WTC11 (cell line): ENCODE results near the gene SERPINB1. TPM values are rescaled to one million over a fixed set of nuclear protein-coding genes. Genes with fewer than 3 reads are reported as not detected.

Source experiments
- ATAC-seq: fragments of 200-7000 bp; cut with Tn5 transposase; 2 replicates; pipeline ENCODE4 v1.10.0; 2021; ENCODE audit warnings: mild to moderate bottlenecking, moderate library complexity
- CTCF ChIA-PET: fragments of 300-600 bp; sonication (Branson Sonifier 250); formaldehyde crosslinking; loops from one replicate; lab custom pipeline; 2021; ENCODE audit warnings: antibody characterized with exemption; lab: Charles Lee
- POLR2A ChIA-PET: fragments of 350-600 bp; sonication (Branson Sonifier 250); formaldehyde crosslinking; loops from one replicate; lab custom pipeline; 2021; ENCODE audit warnings: antibody characterized with exemption; lab: Charles Lee
- DNase-seq: peaks from one replicate; pipeline ENCODE4 v3.0.0; 2021; ENCODE audit warnings: low spot score
- H3K27ac Mint-ChIP-seq: 2 replicates; pipeline ENCODE4 v1.8.0; 2021; ENCODE audit warnings: mixed read lengths
- H3K27me3 Mint-ChIP-seq: 2 replicates; pipeline ENCODE4 v1.8.0; 2021; ENCODE audit warnings: low read depth, mild to moderate bottlenecking, moderate library complexity, mixed read lengths
- H3K36me3 Mint-ChIP-seq: 2 replicates; pipeline ENCODE4 v1.8.0; 2021; ENCODE audit warnings: mixed read lengths
- H3K4me1 Mint-ChIP-seq: 2 replicates; pipeline ENCODE4 v1.8.0; 2022; ENCODE audit warnings: mixed read lengths
- H3K4me3 Mint-ChIP-seq: 2 replicates; pipeline ENCODE4 v1.8.0; 2021; ENCODE audit warnings: mild to moderate bottlenecking, moderate library complexity, mixed read lengths
- H3K9me3 Mint-ChIP-seq: 2 replicates; pipeline ENCODE4 v1.8.0; 2021; ENCODE audit warnings: mixed read lengths
- CREM ChIP-seq: sonication (generic); formaldehyde crosslinking; IDR thresholded peaks from 2 replicates; pipeline ENCODE4 v1.8.1; 2022; ENCODE audit warnings: mild to moderate bottlenecking, missing genetic modification reagents, moderate library complexity
- E2F1 ChIP-seq: sonication (generic); formaldehyde crosslinking; IDR thresholded peaks from 2 replicates; pipeline ENCODE4 v1.8.0; 2022; ENCODE audit warnings: mild to moderate bottlenecking, missing genetic modification reagents
- ELF4 ChIP-seq: sonication (generic); formaldehyde crosslinking; IDR thresholded peaks from 2 replicates; pipeline ENCODE4 v1.8.1; 2022; ENCODE audit warnings: low read depth, mild to moderate bottlenecking, moderate library complexity, missing genetic modification reagents
- EMX1 ChIP-seq: fragments of 250-450 bp; sonication (Bioruptor Pico); IDR thresholded peaks from 2 replicates; pipeline ENCODE4 v1.8.0; 2021; ENCODE audit warnings: mild to moderate bottlenecking
- ERG ChIP-seq: fragments of 250-450 bp; sonication (Bioruptor Pico); IDR thresholded peaks from 2 replicates; pipeline ENCODE4 v1.8.0; 2021; ENCODE audit warnings: mild to moderate bottlenecking
- FOXJ3 ChIP-seq: sonication (generic); formaldehyde crosslinking; IDR thresholded peaks from 2 replicates; pipeline ENCODE4 v1.9.0; 2021; ENCODE audit warnings: missing genetic modification reagents, mild to moderate bottlenecking, borderline replicate concordance
- FOXP4 ChIP-seq: sonication (generic); formaldehyde crosslinking; IDR thresholded peaks from 2 replicates; pipeline ENCODE4 v1.8.0; 2022; ENCODE audit warnings: mild to moderate bottlenecking, missing genetic modification reagents
- GTF2I ChIP-seq: fragments of 250-450 bp; sonication (Bioruptor Pico); conservative IDR thresholded peaks from 2 replicates; pipeline ENCODE4 v1.4.0; 2021; ENCODE audit warnings: mild to moderate bottlenecking
- JUN ChIP-seq: sonication (generic); formaldehyde crosslinking; IDR thresholded peaks from 2 replicates; pipeline ENCODE4 v1.8.0; 2023; ENCODE audit warnings: mild to moderate bottlenecking, missing genetic modification reagents
- MAX ChIP-seq: sonication (generic); formaldehyde crosslinking; IDR thresholded peaks from 2 replicates; pipeline ENCODE4 v1.8.0; 2022; ENCODE audit warnings: mild to moderate bottlenecking, missing genetic modification reagents
- MYBL2 ChIP-seq: sonication (generic); formaldehyde crosslinking; IDR thresholded peaks from 2 replicates; pipeline ENCODE4 v1.8.1; 2023; ENCODE audit warnings: mild to moderate bottlenecking, moderate library complexity, missing genetic modification reagents
- NFATC4 ChIP-seq: fragments of 250-450 bp; sonication (Bioruptor Pico); IDR thresholded peaks from 2 replicates; pipeline ENCODE4 v1.9.0; 2021; ENCODE audit warnings: mild to moderate bottlenecking
- NFYB ChIP-seq: sonication (generic); formaldehyde crosslinking; conservative IDR thresholded peaks from 2 replicates; pipeline ENCODE4 v1.8.0; 2022; ENCODE audit warnings: low read depth, missing genetic modification reagents
- OVOL2 ChIP-seq: fragments of 250-450 bp; sonication (Bioruptor Pico); IDR thresholded peaks from 2 replicates; pipeline ENCODE4 v1.9.0; 2021; ENCODE audit warnings: mild to moderate bottlenecking, borderline replicate concordance
- RELA ChIP-seq: sonication (generic); formaldehyde crosslinking; IDR thresholded peaks from 2 replicates; pipeline ENCODE4 v1.8.1; 2022; ENCODE audit warnings: missing genetic modification reagents, mild to moderate bottlenecking, borderline replicate concordance
- SMAD4 ChIP-seq: sonication (generic); formaldehyde crosslinking; IDR thresholded peaks from 2 replicates; pipeline ENCODE4 v1.8.0; 2022; ENCODE audit warnings: mild to moderate bottlenecking, missing genetic modification reagents
- SOX15 ChIP-seq: fragments of 250-450 bp; sonication (Bioruptor Pico); IDR thresholded peaks from 2 replicates; pipeline ENCODE4 v1.9.0; 2021; ENCODE audit warnings: mild to moderate bottlenecking
- TEAD1 ChIP-seq: sonication (generic); formaldehyde crosslinking; IDR thresholded peaks from 2 replicates; pipeline ENCODE4 v1.8.0; 2022; ENCODE audit warnings: mild to moderate bottlenecking, missing genetic modification reagents
- TP53 ChIP-seq: sonication (generic); formaldehyde crosslinking; IDR thresholded peaks from 2 replicates; pipeline ENCODE4 v1.8.1; 2023; ENCODE audit warnings: mild to moderate bottlenecking, missing genetic modification reagents
- ZBTB21 ChIP-seq: sonication (generic); formaldehyde crosslinking; IDR thresholded peaks from 2 replicates; pipeline ENCODE4 v1.8.1; 2023; ENCODE audit warnings: mild to moderate bottlenecking, missing genetic modification reagents, borderline replicate concordance
- ZNF138 ChIP-seq: sonication (generic); formaldehyde crosslinking; conservative IDR thresholded peaks from 2 replicates; pipeline ENCODE4 v1.8.1; 2022; ENCODE audit warnings: mild to moderate bottlenecking, moderate library complexity, missing genetic modification reagents
- ZNF425 ChIP-seq: fragments of 250-450 bp; sonication (Bioruptor Pico); conservative IDR thresholded peaks from 2 replicates; pipeline ENCODE4 v1.9.0; 2021; ENCODE audit warnings: mild to moderate bottlenecking
- ZSCAN18 ChIP-seq: fragments of 250-450 bp; sonication (Bioruptor Pico); IDR thresholded peaks from 2 replicates; pipeline ENCODE4 v2.1.2; 2022; ENCODE audit warnings: mild to moderate bottlenecking, moderate library complexity
- total RNA-seq: library from RNA; stranded (reverse); gene quantifications from 3 replicates; pipeline ENCODE4 v1.2.3, GENCODE V29; 2021

The SERPINB1 gene
- total RNA-seq, 1 experiment from 2014 or later: 14.8 TPM

GRCh38 chr6:2826131-2826530 is 15.5 kb downstream of the SERPINB1 start (continued):
- TF ChIP-seq EMX1 (CRISPR knock-in tag) (no peak), FOXJ3 (CRISPR knock-in tag) (no peak), SOX15 (CRISPR knock-in tag) (no peak), ZSCAN18 (CRISPR knock-in tag) (no peak)
- TF ChIP-seq, all 79 proteins: peak for 0

- ATAC-seq: no peak
- TF ChIP-seq SMAD4 (CRISPR knock-in tag) (no peak), SOX15 (CRISPR knock-in tag) (no peak)
- no peak for DNase-seq
- Mint-ChIP-seq H3K36me3 (no peaks in the 10 kb centered on the region), H3K9me3 (no peaks in the 10 kb centered on the region), H3K27me3 (peaks cover 4% of the 10 kb centered on the region; the same call in 1 of the 2 replicates), H3K4me1 (no peaks in the 10 kb centered on the region), H3K27ac (no peak overlapping the region), H3K4me3 (no peak overlapping the region)
- ChIA-PET POLR2A (no interaction called here), CTCF (interaction anchor here (1.1 to 3.4 kb wide), 3 partner anchors 32 to 129 kb away, joined by 3 to 15 read pairs (median 6); partner anchors contain the start of gene WRNIP1)
Measured at GRCh38 chr6:2823104-2823850, 18.4 kb downstream of the SERPINB1 start.

GRCh38 chr6:2821554-2821953 is 20.1 kb downstream of the SERPINB1 start:
- no peak for TF ChIP-seq MAX
- TF ChIP-seq ELF4 (CRISPR knock-in tag): no peak
- Mint-ChIP-seq H3K27me3 (peaks cover 4% of the 10 kb centered on the region; the same call in 1 of the 2 replicates), H3K4me3 (no peak overlapping the region), H3K9me3 (peaks cover 9% of the 10 kb centered on the region), H3K4me1 (no peaks in the 10 kb centered on the region), H3K27ac (no peak overlapping the region), H3K36me3 (peaks cover 4% of the 10 kb centered on the region; the same call in 1 of the 2 replicates)
- ChIA-PET POLR2A (no interaction called here), CTCF (no interaction called here)
- DNase-seq (no peak), ATAC-seq (no peak)

- no peak overlapping the region for H3K4me3 Mint-ChIP-seq
- ATAC-seq (no peak), DNase-seq (no peak)
- peaks cover 4% of the 10 kb centered on the region; the same call in 1 of the 2 replicates for H3K27me3 Mint-ChIP-seq
- POLR2A ChIA-PET: no interaction called here
- peaks cover 20% of the 10 kb centered on the region for H3K9me3 Mint-ChIP-seq
- H3K36me3 Mint-ChIP-seq: peaks cover 14% of the 10 kb centered on the region
- CTCF ChIA-PET: no interaction called here
- no peak overlapping the region for H3K27ac Mint-ChIP-seq
- H3K4me1 Mint-ChIP-seq: no peaks in the 10 kb centered on the region
- TF ChIP-seq NFATC4 (CRISPR knock-in tag): no peak
- no peak for TF ChIP-seq MYBL2 (CRISPR knock-in tag)
- TF ChIP-seq ZNF138 (CRISPR knock-in tag): no peak
- TF ChIP-seq E2F1: no peak
- no peak for TF ChIP-seq JUN (CRISPR knock-in tag)
- TF ChIP-seq ZBTB21 (CRISPR knock-in tag): no peak
- TF ChIP-seq TEAD1 (CRISPR knock-in tag): no peak
- no peak for TF ChIP-seq CREM
- no peak for TF ChIP-seq GTF2I (CRISPR knock-in tag)
- no peak for TF ChIP-seq FOXP4 (CRISPR knock-in tag)
- TF ChIP-seq OVOL2 (CRISPR knock-in tag): no peak
- TF ChIP-seq RELA (CRISPR knock-in tag): no peak
- TF ChIP-seq ERG (CRISPR knock-in tag): no peak
- TF ChIP-seq TP53 (CRISPR knock-in tag): no peak
- TF ChIP-seq ZNF425 (CRISPR knock-in tag): no peak
- no peak for TF ChIP-seq NFYB (CRISPR knock-in tag)
Measured at GRCh38 chr6:2820415-2820814, 21.2 kb downstream of the SERPINB1 start.
